Measurements from ENCODE around the gene CNFN. TPM values are rescaled to one million over a fixed set of nuclear protein-coding genes. Genes with fewer than 3 reads are reported as not detected.

The CNFN gene
- total RNA-seq, 4 donors from 2014 or later, result 359 to 606 (median 493) TPM

GRCh38 chr19:42392165-42392564, 2.1 kb upstream of the CNFN start:
- no peak overlapping the region for H3K4me3 ChIP-seq (ENCODE audit: low read depth, poor library complexity, severe bottlenecking)
- 71 to 81% methylated on average over 4 of the region's 4 CpGs for WGBS, 2 donors
- TF ChIP-seq POLR2A (IDR thresholded peaks at IDR 0.05), result no peak
- TF ChIP-seq, protein P1, sequence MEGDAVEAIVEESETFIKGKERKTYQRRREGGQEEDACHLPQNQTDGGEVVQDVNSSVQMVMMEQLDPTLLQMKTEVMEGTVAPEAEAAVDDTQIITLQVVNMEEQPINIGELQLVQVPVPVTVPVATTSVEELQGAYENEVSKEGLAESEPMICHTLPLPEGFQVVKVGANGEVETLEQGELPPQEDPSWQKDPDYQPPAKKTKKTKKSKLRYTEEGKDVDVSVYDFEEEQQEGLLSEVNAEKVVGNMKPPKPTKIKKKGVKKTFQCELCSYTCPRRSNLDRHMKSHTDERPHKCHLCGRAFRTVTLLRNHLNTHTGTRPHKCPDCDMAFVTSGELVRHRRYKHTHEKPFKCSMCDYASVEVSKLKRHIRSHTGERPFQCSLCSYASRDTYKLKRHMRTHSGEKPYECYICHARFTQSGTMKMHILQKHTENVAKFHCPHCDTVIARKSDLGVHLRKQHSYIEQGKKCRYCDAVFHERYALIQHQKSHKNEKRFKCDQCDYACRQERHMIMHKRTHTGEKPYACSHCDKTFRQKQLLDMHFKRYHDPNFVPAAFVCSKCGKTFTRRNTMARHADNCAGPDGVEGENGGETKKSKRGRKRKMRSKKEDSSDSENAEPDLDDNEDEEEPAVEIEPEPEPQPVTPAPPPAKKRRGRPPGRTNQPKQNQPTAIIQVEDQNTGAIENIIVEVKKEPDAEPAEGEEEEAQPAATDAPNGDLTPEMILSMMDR (IDR thresholded peaks at IDR 0.05), result no peak
- intact Hi-C loops (cut with DNase I; ENCODE audit: low total_unique reads), result no loop called here
- no peak for DNase-seq (ENCODE audit: low spot score in 2 of 2)

- TF ChIP-seq, protein P1 (IDR thresholded peaks at IDR 0.05), result no peak
- TF ChIP-seq POLR2A (IDR thresholded peaks at IDR 0.05), result no peak
- WGBS, 2 donors, result 53 to 72% methylated on average over 3 to 20 of the region's 20 CpGs
- intact Hi-C loops (cut with DNase I; ENCODE audit: low total_unique reads), result no loop called here
- DNase-seq (ENCODE audit: low spot score in 2 of 2), result no peak
- no peak overlapping the region for H3K4me3 ChIP-seq (ENCODE audit: low read depth, poor library complexity, severe bottlenecking)
Observed at GRCh38 chr19:42388851-42389489, 1.1 kb downstream of the CNFN start.

DNA sequence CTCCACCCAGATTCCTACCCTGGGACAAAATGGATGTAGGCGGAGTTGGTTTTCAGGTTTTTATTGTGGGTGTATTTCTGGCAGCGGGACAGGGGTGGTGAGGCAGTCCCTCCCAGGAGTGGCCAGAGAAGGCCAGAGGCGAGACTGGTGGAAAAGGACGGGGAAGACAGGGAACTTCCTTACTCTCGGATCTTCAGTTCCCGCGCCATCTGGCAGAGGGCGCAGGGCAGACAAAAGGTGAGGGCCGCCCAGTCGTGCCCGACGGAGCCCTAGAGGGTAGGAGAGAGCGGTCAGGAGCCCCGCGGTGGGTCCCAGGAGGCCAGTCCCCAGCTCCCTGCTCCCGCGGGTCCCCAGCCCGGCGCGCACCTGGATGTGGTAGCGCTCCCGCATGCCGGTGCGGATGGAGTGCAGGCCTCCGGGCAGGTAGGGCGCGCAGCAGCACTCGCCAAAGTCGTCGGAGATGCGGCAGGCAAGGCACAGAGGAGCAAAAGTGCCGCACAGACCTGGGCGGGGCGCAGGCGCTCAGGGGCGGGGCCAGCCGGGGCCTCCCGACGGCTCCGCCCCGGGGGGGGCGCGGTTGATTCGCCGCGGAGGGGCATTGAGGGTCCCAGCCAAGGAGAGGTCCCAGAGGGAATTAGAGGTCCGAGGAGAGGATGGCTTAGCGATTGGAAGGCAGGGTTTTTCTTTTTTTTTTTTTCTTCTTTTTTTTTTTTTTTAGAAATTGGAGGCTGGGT, 3.0 kb downstream of the CNFN start:
- intact Hi-C loops (cut with DNase I; ENCODE audit: low total_unique reads), result no loop called here
- 2 to 3% methylated on average over 24 to 48 of the region's 48 CpGs for WGBS, 2 donors
- TF ChIP-seq, protein P1 (IDR thresholded peaks at IDR 0.05), result no peak
- TF ChIP-seq POLR2A (IDR thresholded peaks at IDR 0.05), result no peak
- peak overlapping the region; percentile 22 for H3K4me3 ChIP-seq (ENCODE audit: low read depth, poor library complexity, severe bottlenecking)
- DNase-seq (ENCODE audit: low spot score in 2 of 2), result peak; percentile 43 to 91

DNA sequence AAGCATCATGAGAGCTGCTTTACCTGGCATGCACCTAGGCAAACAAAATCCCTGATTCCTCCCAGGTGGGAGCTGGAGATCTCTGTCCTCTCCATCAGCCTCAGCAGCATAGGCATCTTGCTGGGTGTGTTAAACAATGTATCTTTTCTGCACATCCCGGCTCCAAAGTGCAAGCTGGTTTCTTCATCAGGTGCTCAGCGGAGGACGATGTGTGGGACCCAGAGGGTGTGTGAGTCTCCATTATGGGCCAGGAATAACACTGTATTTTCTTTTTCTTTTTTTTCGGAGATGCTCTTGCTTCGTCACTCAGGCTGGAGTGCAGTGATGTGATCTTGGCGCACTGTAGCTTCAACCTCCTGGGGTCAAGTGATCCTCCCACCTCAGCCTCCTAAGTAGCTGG, 9.9 kb downstream of the CNFN start:
- no peak for DNase-seq (ENCODE audit: low spot score in 2 of 2)
- no peak overlapping the region for H3K4me3 ChIP-seq (ENCODE audit: low read depth, poor library complexity, severe bottlenecking)
- TF ChIP-seq, protein P1 (IDR thresholded peaks at IDR 0.05), result no peak
- TF ChIP-seq POLR2A (IDR thresholded peaks at IDR 0.05), result no peak
- 72 to 78% methylated on average over 6 of the region's 6 CpGs for WGBS, 2 donors
- intact Hi-C loops (cut with DNase I; ENCODE audit: low total_unique reads), result no loop called here

DNA sequence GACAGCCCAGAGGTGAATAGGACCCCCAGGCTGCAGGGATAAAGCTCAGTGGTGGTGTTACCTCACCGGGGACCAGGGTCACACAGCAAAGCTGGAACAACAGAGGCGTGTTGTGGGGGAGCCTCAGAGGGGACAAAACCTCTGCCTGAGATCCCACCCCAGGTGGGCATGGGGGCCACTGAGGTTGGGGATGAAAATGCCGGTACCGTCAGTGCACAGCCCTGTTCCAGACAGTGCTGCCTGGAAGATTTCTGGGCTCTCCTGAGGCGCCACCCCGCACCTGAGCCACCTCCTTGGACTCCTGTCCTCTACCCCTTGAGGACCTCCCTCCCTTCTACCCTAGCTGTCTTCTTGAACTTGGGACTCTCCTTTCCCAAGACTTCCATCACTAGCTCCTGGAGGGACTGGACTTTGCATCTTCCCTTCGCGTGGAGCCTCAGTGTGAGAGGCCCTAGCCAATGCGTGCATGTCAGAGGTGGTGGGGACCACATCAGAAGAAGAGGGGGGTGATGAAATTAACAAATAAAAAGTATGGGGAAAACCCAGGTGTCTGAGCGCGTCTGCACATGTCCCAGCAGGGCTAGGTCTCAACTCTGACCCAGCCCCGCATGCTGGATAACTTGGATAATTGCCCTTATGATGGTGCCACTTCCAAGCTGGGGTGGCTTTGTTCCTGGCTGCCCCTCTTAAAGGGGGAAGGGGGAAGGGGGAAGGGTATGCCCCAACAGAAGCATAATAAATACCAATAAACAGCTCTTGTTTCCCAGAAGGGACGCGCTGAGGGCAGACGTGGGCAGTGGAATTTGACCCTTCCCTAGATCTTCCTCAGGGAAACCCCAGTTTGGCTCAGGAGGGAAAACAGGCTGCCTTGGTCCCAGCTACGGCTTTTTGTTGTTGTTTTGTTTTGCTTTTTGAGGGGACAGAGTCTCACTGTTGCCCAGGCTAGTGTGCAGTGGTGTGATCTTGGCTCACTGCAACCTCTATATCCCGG, 11.6 kb downstream of the CNFN start:
- no peak overlapping the region for H3K4me3 ChIP-seq (ENCODE audit: low read depth, poor library complexity, severe bottlenecking)
- no peak for TF ChIP-seq POLR2A (IDR thresholded peaks at IDR 0.05)
- TF ChIP-seq, protein P1 (IDR thresholded peaks at IDR 0.05), result no peak
- DNase-seq (ENCODE audit: low spot score in 2 of 2), result no peak
- 59 to 65% methylated on average over 17 of the region's 17 CpGs for WGBS, 2 donors
- intact Hi-C loops (cut with DNase I; ENCODE audit: low total_unique reads), result no loop called here
